Mucosa of rectum (tissue), 2 donors: ENCODE data around the gene AP2A2.
"Not testable (repeated sequence)": the region's sequence is repeated elsewhere in the genome, so short reads cannot be mapped to it uniquely, and the experiment has no call there.

Experiments
- H3K27ac ChIP-seq, 2 donors: one replicate each; pipeline ENCODE4 v1.7.0; 2013; ENCODE audit warnings: inconsistent platforms in 2 of 2, low read depth in 2 of 2, low read length in 2 of 2
- H3K27me3 ChIP-seq, 2 donors: one replicate each; pipeline ENCODE4 v1.7.0; 2013; ENCODE audit warnings: low read length in 2 of 2; ENCODE audit not compliant: control insufficient read depth in 2 of 2, insufficient read depth in 2 of 2
- H3K36me3 ChIP-seq, 2 donors: one replicate each; pipeline ENCODE4 v1.7.0; 2013; ENCODE audit warnings: low read length in 2 of 2; ENCODE audit not compliant: control insufficient read depth in 2 of 2, insufficient read depth in 2 of 2
- H3K4me1 ChIP-seq, 2 donors: one replicate each; pipeline ENCODE4 v1.7.0; 2013; ENCODE audit warnings: low read length in 2 of 2, mild to moderate bottlenecking in 1 of 2; ENCODE audit not compliant: control insufficient read depth in 2 of 2, insufficient read depth in 2 of 2
- H3K4me3 ChIP-seq, 2 donors: one replicate each; pipeline ENCODE4 v1.7.0; 2013; ENCODE audit warnings: low read length in 2 of 2
- H3K9ac ChIP-seq, 2 donors: one replicate each; pipeline ENCODE4 v1.7.0; 2013; ENCODE audit warnings: low read length in 2 of 2, low read depth in 1 of 2, mild to moderate bottlenecking in 1 of 2
- H3K9me3 ChIP-seq, 2 donors: one replicate each; pipeline ENCODE4 v1.7.0; 2013; ENCODE audit warnings: low read length in 2 of 2; ENCODE audit not compliant: control insufficient read depth in 2 of 2
- donor health status: healthy.
- donor health status: Normal muscosa, but diverticular disease.

The AP2A2 gene

GRCh38 chr11:1011320-1011698 lies 85.6 kb downstream of the AP2A2 start:
- Histone ChIP-seq H3K27ac (no peak overlapping the region), H3K9me3 (no peaks in the 10 kb centered on the region), H3K36me3 (peaks cover 40 to 42% of the 10 kb centered on the region in 2 donors)

GRCh38 chr11:1012291-1012690 lies 86.6 kb downstream of the AP2A2 start:
- Histone ChIP-seq H3K27me3 (no peaks in the 10 kb centered on the region), H3K36me3 (peaks cover 33 to 38% of the 10 kb centered on the region in 2 donors), H3K27ac (no peak overlapping the region), H3K4me1 (no peaks in the 10 kb centered on the region), H3K4me3 (no peak overlapping the region), H3K9me3 (no peaks in the 10 kb centered on the region), H3K9ac (no peak overlapping the region)

More at GRCh38 chr11:1011320-1011698, 85.6 kb downstream of the AP2A2 start:
- Histone ChIP-seq H3K27me3 (no peaks in the 10 kb centered on the region), H3K4me3 (no peak overlapping the region), H3K4me1 (no peaks in the 10 kb centered on the region), H3K9ac (no peak overlapping the region)

GRCh38 chr11:1012740-1013630 lies 87.3 kb downstream of the AP2A2 start:
- H3K36me3 ChIP-seq: peaks cover 29 to 31% of the 10 kb centered on the region in 2 donors
- H3K4me1 ChIP-seq: no peaks in the 10 kb centered on the region
- no peaks in the 10 kb centered on the region for H3K27me3 ChIP-seq
- H3K27ac ChIP-seq: no peak overlapping the region
- no peak overlapping the region for H3K4me3 ChIP-seq
- H3K9me3 ChIP-seq: no peaks in the 10 kb centered on the region
- H3K9ac ChIP-seq: no peak overlapping the region

GRCh38 chr11:1013631-1013935 lies 87.9 kb downstream of the AP2A2 start:
- Histone ChIP-seq H3K36me3 (peaks cover 24 to 30% of the 10 kb centered on the region in 2 donors), H3K27me3 (no peaks in the 10 kb centered on the region), H3K9ac (no peak overlapping the region), H3K4me1 (no peaks in the 10 kb centered on the region), H3K9me3 (no peaks in the 10 kb centered on the region), H3K27ac (no peak overlapping the region), H3K4me3 (no peak overlapping the region)

GRCh38 chr11:1014276-1014675 lies 88.6 kb downstream of the AP2A2 start:
- Histone ChIP-seq H3K36me3 (peaks cover 23 to 24% of the 10 kb centered on the region in 2 donors), H3K9ac (no peak overlapping the region), H3K4me1 (no peaks in the 10 kb centered on the region), H3K27me3 (no peaks in the 10 kb centered on the region), H3K9me3 (no peaks in the 10 kb centered on the region), H3K4me3 (no peak overlapping the region), H3K27ac (no peak overlapping the region)

- H3K27me3 ChIP-seq: no peaks in the 10 kb centered on the region
- no peak overlapping the region for H3K4me3 ChIP-seq
- H3K4me1 ChIP-seq: no peaks in the 10 kb centered on the region
- H3K9me3 ChIP-seq: no peaks in the 10 kb centered on the region
- H3K27ac ChIP-seq: no peak overlapping the region
- H3K9ac ChIP-seq: no peak overlapping the region
- H3K36me3 ChIP-seq: peaks cover 18% of the 10 kb centered on the region in 2 donors
Measured at GRCh38 chr11:1015064-1015463, 89.4 kb downstream of the AP2A2 start.

GRCh38 chr11:1015826-1016545 lies 90.3 kb downstream of the AP2A2 start:
- no peak overlapping the region for H3K4me3 ChIP-seq
- no peak overlapping the region for H3K9ac ChIP-seq
- no peaks in the 10 kb centered on the region for H3K9me3 ChIP-seq
- no peaks in the 10 kb centered on the region for H3K4me1 ChIP-seq
- H3K36me3 ChIP-seq: peaks cover 9% of the 10 kb centered on the region in 2 donors
- H3K27ac ChIP-seq: no peak overlapping the region
- no peaks in the 10 kb centered on the region for H3K27me3 ChIP-seq

GRCh38 chr11:1016610-1017126 lies 91.0 kb downstream of the AP2A2 start:
- H3K27me3 ChIP-seq, H3K27ac ChIP-seq, H3K9me3 ChIP-seq, H3K36me3 ChIP-seq, H3K9ac ChIP-seq, H3K4me3 ChIP-seq, H3K4me1 ChIP-seq: not testable (repeated sequence)

GRCh38 chr11:1017269-1018005 lies 91.8 kb downstream of the AP2A2 start:
- Histone ChIP-seq H3K9ac (no peak overlapping the region), H3K27ac (no peak overlapping the region), H3K4me1 (no peaks in the 10 kb centered on the region), H3K9me3 (no peaks in the 10 kb centered on the region), H3K4me3 (no peak overlapping the region), H3K27me3 (no peaks in the 10 kb centered on the region), H3K36me3 (no peaks in the 10 kb centered on the region)

- H3K9me3 ChIP-seq: no peaks in the 10 kb centered on the region
- no peak overlapping the region for H3K27ac ChIP-seq
- H3K4me3 ChIP-seq: no peak overlapping the region
- H3K27me3 ChIP-seq: no peaks in the 10 kb centered on the region
- no peaks in the 10 kb centered on the region for H3K36me3 ChIP-seq
- H3K9ac ChIP-seq: no peak overlapping the region
- no peaks in the 10 kb centered on the region for H3K4me1 ChIP-seq
Measured at GRCh38 chr11:1018091-1018490, 92.4 kb downstream of the AP2A2 start.
